Pancreas (tissue), 10 donors: ENCODE data around the gene TLE5. TPM values are rescaled to one million over a fixed set of nuclear protein-coding genes. Genes with fewer than 3 reads are reported as not detected.

ENCODE experiments used
- ATAC-seq, 4 donors: fragments of 200-7000 bp; cut with Tn5 transposase; one replicate each; pipeline versions ENCODE4 v1.8.0 to v1.9.1; 2020; ENCODE audit warnings: mild to moderate bottlenecking in 4 of 4, moderate library complexity in 4 of 4
- DNase-seq, 6 donors: peaks; one replicate each; pipeline ENCODE4 v3.0.0-alpha.2; 2020
- FAIRE-seq: peaks from 2 replicates; lab custom pipeline; 2012; peaks lifted over from hg19 to GRCh38; lab: Jason Lieb, UNC
- H3K27ac ChIP-seq, 4 donors: fragments of 200-600 bp; sonication (generic); 1 replicate in 3 of 4; 2 replicates in 1 of 4; pipeline versions ENCODE4 v1.5.0 to v1.8.0; 2020
- H3K27me3 ChIP-seq, 4 donors: fragments of 200-600 bp; one replicate each; pipeline ENCODE4 v1.8.0; 2021
- H3K36me3 ChIP-seq, 3 donors: fragments of 200-600 bp; sonication (generic) in 1 of 3; one replicate each; pipeline versions ENCODE4 v1.5.0 to v1.8.0; 2020 to 2021
- H3K4me1 ChIP-seq, 3 donors: fragments of 200-600 bp; one replicate each; pipeline ENCODE4 v1.8.0; 2021
- H3K4me3 ChIP-seq, 4 donors: fragments of 200-600 bp; sonication (generic) in 2 of 4; one replicate each; pipeline versions ENCODE4 v1.5.0 to v1.8.0; 2020 to 2021
- H3K9me3 ChIP-seq, 4 donors: fragments of 200-600 bp; one replicate each; pipeline ENCODE4 v1.8.0; 2021
- CTCF ChIP-seq, 4 donors: fragments of 200-600 bp; sonication (generic) in 3 of 4; IDR thresholded peaks; one replicate each; pipeline versions ENCODE4 v1.5.0 to v1.8.0; 2021; ENCODE audit warnings: antibody characterized with exemption in 4 of 4
- WGBS, 2 donors: extraction: QIAGEN DNeasy Blood & Tissue Kit; methylation state at CpG; one replicate each; pipeline ENCODE4 v1.1.7; 2013; 5-methylcytosine and 5-hydroxymethylcytosine counted together
- intact Hi-C, 3 donors: fragments of 100-400 bp; cut with DNase I; formaldehyde crosslinking; loops; one replicate each; pipeline versions ENCODE4 v1.11.1 to v1.14.2; 2022
- polyA plus RNA-seq, 2 donors: library from polyadenylated mRNA; stranded (reverse); fragments of 200-250 nt; gene quantifications; one replicate each; pipeline ENCODE4 v1.2.3, GENCODE V29; 2013
- total RNA-seq, 6 donors: library from RNA; stranded (reverse); fragmentation: NEBNext Ultra II Directional in 4 of 6; extraction: Animal tissue kit (Norgen Biotek cat#: 25700) in 4 of 6; gene quantifications; one replicate each; pipeline versions ENCODE4 v1.2.1 to v1.2.4, GENCODE V29; 2021 to 2023
- donor health status: healthy with polysubstance abuse.
- donor health status: DM: no; HTN: no; CAD: no; lungs with moderate emphysema.
- donor health status: DM: no; HTN: no; CAD: no.
- donor health status: control.
- donor health status: control.
- donor health status: Bipolar disorder and iron deficiency.
- donor health status: DM: yes; HTN: yes; CAD: no.
- donor health status: DM: no; HTN: no; CAD: no.
- donor health status: DM: no; HTN: no; CAD: no.
- donor health status: DM: yes; HTN: yes; CAD: no.

Gene TLE5
- total and polyA plus RNA-seq, 8 donors, result 165 to 573 (median 229) TPM

GRCh38 chr19:3071768-3072167 is 9.5 kb upstream of the TLE5 start:
- WGBS, 2 donors, result 84 to 89% methylated on average over 4 of the region's 4 CpGs
- DNase-seq (no peak), ATAC-seq (no peak), FAIRE-seq (no peak)
- Histone ChIP-seq H3K36me3 (no peaks in the 10 kb centered on the region), H3K4me1 (no peaks in the 10 kb centered on the region), H3K9me3 (no peaks in the 10 kb centered on the region), H3K27me3 (no peaks in the 10 kb centered on the region), H3K4me3 (no peak overlapping the region), H3K27ac (no peak overlapping the region)
- intact Hi-C loops, result loop anchor here in 1 of 3 donors (10.0 kb wide), 1 partner anchor 93 kb away; no protein-coding TSS in a partner anchor
- TF ChIP-seq CTCF (IDR thresholded peaks at IDR 0.05), result no peak

GRCh38 chr19:3068071-3068470 is 5.8 kb upstream of the TLE5 start:
- peak overlapping the region; percentile 32 to 76 (median 62) for H3K27ac ChIP-seq
- no peak for TF ChIP-seq CTCF (IDR thresholded peaks at IDR 0.05)
- no peaks in the 10 kb centered on the region for H3K27me3 ChIP-seq
- ATAC-seq (peak; percentile 69 to 82 (median 74)), FAIRE-seq (no peak), DNase-seq (peak in 5 of 6 donors; percentile 67 to 91 (median 73))
- WGBS, 2 donors, result 38 to 63% methylated on average over 20 to 21 of the region's 21 CpGs
- no peaks in the 10 kb centered on the region for H3K9me3 ChIP-seq
- no peaks in the 10 kb centered on the region for H3K36me3 ChIP-seq
- peaks cover 5 to 16% (median 13%) of the 10 kb centered on the region in 3 donors for H3K4me1 ChIP-seq
- no peak overlapping the region for H3K4me3 ChIP-seq
- intact Hi-C loops, result no loop called here

- no peak overlapping the region for H3K4me3 ChIP-seq
- no peak for TF ChIP-seq CTCF (IDR thresholded peaks at IDR 0.05)
- no peaks in the 10 kb centered on the region for H3K27me3 ChIP-seq
- intact Hi-C loops, result no loop called here
- ATAC-seq (no peak), FAIRE-seq (no peak), DNase-seq (no peak)
- 80 to 83% methylated on average over 9 of the region's 9 CpGs for WGBS, 2 donors
- peaks cover 5 to 20% (median 17%) of the 10 kb centered on the region in 3 donors for H3K4me1 ChIP-seq
- no peaks in the 10 kb centered on the region for H3K36me3 ChIP-seq
- H3K9me3 ChIP-seq, result no peaks in the 10 kb centered on the region
- peak overlapping the region; percentile 32 to 76 (median 48) for H3K27ac ChIP-seq
Observed at GRCh38 chr19:3067563-3067962, 5.3 kb upstream of the TLE5 start.

- DNase-seq (no peak), FAIRE-seq (no peak), ATAC-seq (no peak)
- Histone ChIP-seq H3K9me3 (no peaks in the 10 kb centered on the region), H3K36me3 (no peaks in the 10 kb centered on the region), H3K27ac (peak overlapping the region in 2 of 4 donors; percentile 66 to 79), H3K4me3 (no peak overlapping the region), H3K4me1 (peaks cover 5 to 20% (median 17%) of the 10 kb centered on the region in 3 donors), H3K27me3 (no peaks in the 10 kb centered on the region)
- intact Hi-C loops, result no loop called here
- WGBS, 2 donors, result 78% methylated on average over 16 of the region's 16 CpGs
- TF ChIP-seq CTCF (IDR thresholded peaks at IDR 0.05), result no peak
Observed at GRCh38 chr19:3066482-3067049, 4.3 kb upstream of the TLE5 start.

GRCh38 chr19:3065675-3066357 is 3.5 kb upstream of the TLE5 start:
- FAIRE-seq, result no peak
- intact Hi-C loops, result no loop called here
- ATAC-seq, result peak; percentile 12 to 61 (median 44)

More at GRCh38 chr19:3065675-3066357, 3.5 kb upstream of the TLE5 start:
- peaks cover 5 to 20% (median 17%) of the 10 kb centered on the region in 3 donors for H3K4me1 ChIP-seq
- peak; percentile 57 to 80 (median 68) for DNase-seq
- TF ChIP-seq CTCF (IDR thresholded peaks at IDR 0.05), result no peak
- H3K27me3 ChIP-seq, result no peaks in the 10 kb centered on the region
- H3K27ac ChIP-seq, result peak overlapping the region in 3 of 4 donors; percentile 59 to 79 (median 66)
- H3K4me3 ChIP-seq, result no peak overlapping the region
- no peaks in the 10 kb centered on the region for H3K36me3 ChIP-seq
- H3K9me3 ChIP-seq, result no peaks in the 10 kb centered on the region
- 28 to 30% methylated on average over 15 of the region's 15 CpGs for WGBS, 2 donors
